Muscle layer of duodenum (tissue), 2 donors: ENCODE results near the gene SLC25A21.

Experiments used
- H3K27ac ChIP-seq: one replicate; pipeline ENCODE4 v1.7.0; 2013; ENCODE audit warnings: mild to moderate bottlenecking, low read length
- H3K27me3 ChIP-seq: one replicate; pipeline ENCODE4 v1.7.0; 2013; ENCODE audit warnings: low read depth, mild to moderate bottlenecking, control low read depth, low read length
- H3K36me3 ChIP-seq, 2 donors: one replicate each; pipeline ENCODE4 v1.7.0; 2013; ENCODE audit warnings: low read length in 2 of 2, control low read depth in 1 of 2, mild to moderate bottlenecking in 1 of 2; ENCODE audit not compliant: insufficient read depth in 2 of 2, control insufficient read depth in 1 of 2
- H3K4me1 ChIP-seq, 2 donors: one replicate each; pipeline ENCODE4 v1.7.0; 2013; ENCODE audit warnings: low read length in 2 of 2, mild to moderate bottlenecking in 2 of 2, control low read depth in 1 of 2, moderate library complexity in 1 of 2; ENCODE audit not compliant: insufficient read depth in 2 of 2, control insufficient read depth in 1 of 2
- H3K4me3 ChIP-seq, 2 donors: one replicate each; pipeline ENCODE4 v1.7.0; 2013; ENCODE audit warnings: low read length in 2 of 2, low read depth in 1 of 2, mild to moderate bottlenecking in 1 of 2
- H3K9me3 ChIP-seq, 2 donors: one replicate each; pipeline ENCODE4 v1.7.0; 2013; ENCODE audit warnings: low read length in 2 of 2, control low read depth in 1 of 2, mild to moderate bottlenecking in 1 of 2; ENCODE audit not compliant: control insufficient read depth in 1 of 2
- donor health status: healthy.

The SLC25A21 gene

DNA sequence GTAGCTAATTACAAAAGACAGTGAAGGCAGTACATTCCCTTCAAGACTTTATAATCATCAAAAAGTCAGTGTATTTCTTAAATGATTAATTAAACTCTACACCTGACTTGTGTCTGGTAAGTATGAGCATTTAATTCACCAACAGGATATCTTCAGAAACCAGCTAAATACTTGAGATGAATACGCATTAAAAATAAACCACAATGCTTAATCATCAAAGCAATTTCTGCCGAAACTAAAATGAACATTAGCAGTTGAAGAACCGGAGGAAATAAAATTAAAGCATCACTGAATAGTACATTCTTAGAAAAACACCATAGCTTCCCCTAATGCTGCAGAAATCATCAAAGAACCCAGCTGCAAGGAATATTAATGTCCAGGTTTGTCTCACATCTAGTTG is 32.7 kb downstream of the SLC25A21 start:
- H3K4me3 ChIP-seq: no peak overlapping the region
- H3K9me3 ChIP-seq: no peaks in the 10 kb centered on the region
- no peaks in the 10 kb centered on the region for H3K4me1 ChIP-seq
- no peaks in the 10 kb centered on the region for H3K27me3 ChIP-seq
- H3K36me3 ChIP-seq: no peaks in the 10 kb centered on the region
- H3K27ac ChIP-seq: no peak overlapping the region

GRCh38 chr14:37138898-37139297 is 33.5 kb downstream of the SLC25A21 start:
- Histone ChIP-seq H3K27ac (no peak overlapping the region), H3K4me3 (no peak overlapping the region), H3K9me3 (no peaks in the 10 kb centered on the region), H3K4me1 (no peaks in the 10 kb centered on the region), H3K27me3 (no peaks in the 10 kb centered on the region), H3K36me3 (no peaks in the 10 kb centered on the region)

- Histone ChIP-seq H3K27me3 (no peaks in the 10 kb centered on the region), H3K27ac (no peak overlapping the region), H3K36me3 (no peaks in the 10 kb centered on the region), H3K9me3 (no peaks in the 10 kb centered on the region), H3K4me1 (no peaks in the 10 kb centered on the region), H3K4me3 (no peak overlapping the region)
Observed at GRCh38 chr14:37133284-37133913, 39.0 kb downstream of the SLC25A21 start.

DNA sequence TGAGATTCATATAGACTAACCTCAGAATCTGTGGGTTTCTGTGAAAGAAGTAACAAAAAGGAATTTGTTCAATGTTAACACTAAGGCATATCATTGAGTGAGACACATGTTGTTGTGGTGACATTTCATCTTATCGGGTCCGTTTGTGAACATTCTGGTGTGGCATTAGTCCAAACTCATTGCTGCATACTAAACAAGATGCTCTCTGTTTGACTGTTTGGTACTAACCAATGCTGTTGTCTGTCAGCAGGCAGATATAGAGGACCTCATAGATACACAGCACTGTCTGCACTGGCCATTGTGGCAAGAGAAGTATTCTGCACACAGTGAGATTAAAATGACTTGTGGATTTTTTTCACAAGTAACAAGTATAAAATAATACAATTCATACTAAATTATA is 41.2 kb downstream of the SLC25A21 start:
- no peaks in the 10 kb centered on the region for H3K36me3 ChIP-seq
- H3K27me3 ChIP-seq: no peaks in the 10 kb centered on the region
- no peak overlapping the region for H3K27ac ChIP-seq
- H3K4me3 ChIP-seq: no peak overlapping the region
- H3K9me3 ChIP-seq: no peaks in the 10 kb centered on the region
- no peaks in the 10 kb centered on the region for H3K4me1 ChIP-seq

GRCh38 chr14:37129047-37129446 is 43.4 kb downstream of the SLC25A21 start:
- H3K4me1 ChIP-seq: no peaks in the 10 kb centered on the region

GRCh38 chr14:37124614-37125013 is 47.8 kb downstream of the SLC25A21 start:
- Histone ChIP-seq H3K36me3 (no peaks in the 10 kb centered on the region), H3K4me1 (no peaks in the 10 kb centered on the region), H3K4me3 (no peak overlapping the region)

More at GRCh38 chr14:37129047-37129446, 43.4 kb downstream of the SLC25A21 start:
- H3K27ac ChIP-seq: no peak overlapping the region
- no peak overlapping the region for H3K4me3 ChIP-seq
- no peaks in the 10 kb centered on the region for H3K9me3 ChIP-seq
- no peaks in the 10 kb centered on the region for H3K27me3 ChIP-seq
- no peaks in the 10 kb centered on the region for H3K36me3 ChIP-seq

DNA sequence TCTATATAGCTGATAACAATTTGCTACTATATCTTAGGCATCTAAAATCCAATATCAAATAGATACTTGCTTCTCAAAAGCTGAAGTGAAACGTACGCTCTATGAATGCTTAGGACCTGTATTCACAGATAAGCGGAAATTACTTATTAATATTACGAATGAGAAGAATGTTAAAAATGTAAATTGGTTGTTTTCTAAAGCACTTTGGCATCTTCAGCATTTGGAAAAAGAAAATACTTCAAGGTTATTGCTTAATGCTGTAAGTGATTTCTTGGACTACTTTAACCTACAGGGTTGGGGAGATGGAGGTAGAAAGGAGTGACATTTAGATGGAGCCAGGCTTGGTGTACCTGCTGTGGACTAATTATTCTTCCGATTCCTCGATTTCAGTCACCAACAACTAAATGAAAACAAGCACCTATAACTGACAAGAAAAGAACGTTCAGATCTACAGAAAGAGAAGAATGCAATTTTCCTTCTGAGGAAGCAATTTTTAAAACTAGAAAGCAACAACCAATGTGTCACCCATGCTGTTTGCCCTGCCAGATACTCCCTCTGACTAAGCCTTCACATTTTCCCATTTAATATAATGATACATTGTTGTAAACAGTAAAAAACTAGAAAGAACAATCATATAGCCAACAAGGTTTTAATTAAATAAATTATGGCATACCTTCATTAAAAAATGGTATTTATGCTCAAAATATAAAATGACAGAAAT is 49.3 kb downstream of the SLC25A21 start:
- H3K4me1 ChIP-seq: no peaks in the 10 kb centered on the region
- H3K36me3 ChIP-seq: no peaks in the 10 kb centered on the region
- no peak overlapping the region for H3K27ac ChIP-seq
- no peaks in the 10 kb centered on the region for H3K27me3 ChIP-seq
- H3K4me3 ChIP-seq: no peak overlapping the region
- peaks cover 0 to 3% of the 10 kb centered on the region in 2 donors for H3K9me3 ChIP-seq

More at GRCh38 chr14:37124614-37125013, 47.8 kb downstream of the SLC25A21 start:
- Histone ChIP-seq H3K27ac (no peak overlapping the region), H3K27me3 (no peaks in the 10 kb centered on the region), H3K9me3 (no peaks in the 10 kb centered on the region)

DNA sequence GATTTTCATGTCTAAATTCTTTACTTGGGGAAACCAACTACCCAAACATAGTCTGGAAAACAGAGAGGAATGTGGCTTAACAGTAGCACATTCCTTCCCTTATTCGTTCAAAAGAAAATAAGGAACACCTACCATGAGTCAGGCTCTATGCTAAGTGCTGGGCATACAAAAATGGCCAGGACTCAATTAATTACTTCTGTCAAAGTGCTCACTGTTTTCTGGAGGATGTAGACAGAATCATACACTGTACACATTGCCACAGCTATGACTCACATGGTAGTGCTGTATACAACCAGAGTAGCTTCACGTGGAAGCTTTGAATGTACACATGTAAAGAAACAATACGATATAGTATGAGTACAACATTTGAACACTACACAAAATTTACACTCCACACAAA is 50.1 kb downstream of the SLC25A21 start:
- Histone ChIP-seq H3K36me3 (no peaks in the 10 kb centered on the region), H3K27ac (no peak overlapping the region), H3K4me3 (no peak overlapping the region), H3K9me3 (peaks cover 0 to 3% of the 10 kb centered on the region in 2 donors), H3K27me3 (no peaks in the 10 kb centered on the region), H3K4me1 (no peaks in the 10 kb centered on the region)

GRCh38 chr14:37118673-37119366 is 53.6 kb downstream of the SLC25A21 start:
- Histone ChIP-seq H3K27me3 (no peaks in the 10 kb centered on the region), H3K27ac (no peak overlapping the region), H3K9me3 (peaks cover 0 to 3% of the 10 kb centered on the region in 2 donors), H3K4me1 (no peaks in the 10 kb centered on the region), H3K36me3 (no peaks in the 10 kb centered on the region), H3K4me3 (no peak overlapping the region)

GRCh38 chr14:37116933-37117849 is 55.2 kb downstream of the SLC25A21 start:
- Histone ChIP-seq H3K4me3 (no peak overlapping the region), H3K4me1 (no peaks in the 10 kb centered on the region), H3K36me3 (no peaks in the 10 kb centered on the region), H3K27ac (no peak overlapping the region), H3K27me3 (no peaks in the 10 kb centered on the region), H3K9me3 (peaks cover 0 to 3% of the 10 kb centered on the region in 2 donors)

- Histone ChIP-seq H3K27ac (no peak overlapping the region), H3K9me3 (peaks cover 0 to 3% of the 10 kb centered on the region in 2 donors), H3K4me1 (no peaks in the 10 kb centered on the region), H3K4me3 (no peak overlapping the region), H3K27me3 (no peaks in the 10 kb centered on the region), H3K36me3 (no peaks in the 10 kb centered on the region)
Observed at GRCh38 chr14:37115406-37115805, 57.0 kb downstream of the SLC25A21 start.
